HepG2 (cell line): ENCODE measurements around the gene AQP7. TPM values are rescaled to one million over a fixed set of nuclear protein-coding genes. Genes with fewer than 3 reads are reported as not detected.

Experiments used
- CENPX ChIP-seq: sonication (generic); formaldehyde crosslinking; IDR thresholded peaks from 2 replicates; pipeline ENCODE4 v1.9.0; 2021; ENCODE audit warnings: mild to moderate bottlenecking, missing genetic modification reagents, moderate library complexity
- CREB1 ChIP-seq, 2 experiments: fragments of 450-650 bp in 1 of 2; IDR thresholded peaks; 2 replicates each; pipeline ENCODE4 v1.6.1; 2016 to 2017; ENCODE audit warnings: control low read depth in 1 of 2, mild to moderate bottlenecking in 1 of 2, missing compliant biosample characterization in 1 of 2, missing genetic modification characterization in 1 of 2
- DNMT3B ChIP-seq: conservative IDR thresholded peaks from 2 replicates; pipeline ENCODE4 v1.6.1; 2016; ENCODE audit warnings: missing biosample characterization, control low read depth
- FOXC1 ChIP-seq: sonication (generic); formaldehyde crosslinking; IDR thresholded peaks from 2 replicates; pipeline ENCODE4 v1.8.0; 2022; ENCODE audit warnings: mild to moderate bottlenecking, missing genetic modification reagents, borderline replicate concordance
- HOXA3 ChIP-seq: sonication (generic); formaldehyde crosslinking; IDR thresholded peaks from 2 replicates; pipeline ENCODE4 v1.5.0; 2020; ENCODE audit warnings: missing genetic modification reagents
- KLF13 ChIP-seq: sonication (generic); formaldehyde crosslinking; IDR thresholded peaks from 2 replicates; pipeline ENCODE4 v1.4.0; 2020; ENCODE audit warnings: mild to moderate bottlenecking, missing genetic modification reagents
- MAFK ChIP-seq, 2 experiments: IDR thresholded peaks in 1 of 2; conservative IDR thresholded peaks in 1 of 2; 2 replicates each; pipeline ENCODE4 v1.6.1; 2011; ENCODE audit warnings: improper control_type of control experiment in 2 of 2, low read length in 2 of 2
- MATR3 ChIP-seq: sonication (generic); formaldehyde crosslinking; IDR thresholded peaks from 2 replicates; pipeline ENCODE4 v1.4.0; 2020; ENCODE audit warnings: missing genetic modification reagents
- MAZ ChIP-seq, 2 experiments: sonication (generic) in 1 of 2; formaldehyde crosslinking in 1 of 2; IDR thresholded peaks; 2 replicates each; pipeline versions ENCODE4 v1.5.0 to v1.6.1; 2012 to 2020; ENCODE audit warnings: low read depth in 2 of 2, mild to moderate bottlenecking in 2 of 2, borderline replicate concordance in 1 of 2, improper control_type of control experiment in 1 of 2, low read length in 1 of 2, missing genetic modification reagents in 1 of 2, moderate library complexity in 1 of 2
- MED13 ChIP-seq: sonication (generic); formaldehyde crosslinking; IDR thresholded peaks from 2 replicates; pipeline ENCODE4 v1.5.0; 2020; ENCODE audit warnings: missing genetic modification reagents
- MTA1 ChIP-seq: sonication (generic); formaldehyde crosslinking; IDR thresholded peaks from 2 replicates; pipeline ENCODE4 v1.4.0; 2020; ENCODE audit warnings: missing genetic modification reagents, mild to moderate bottlenecking, borderline replicate concordance
- NFKB2 ChIP-seq: sonication (generic); formaldehyde crosslinking; IDR thresholded peaks from 2 replicates; pipeline ENCODE4 v1.4.0; 2020; ENCODE audit warnings: missing genetic modification reagents, borderline replicate concordance
- RARG ChIP-seq: sonication (generic); formaldehyde crosslinking; IDR thresholded peaks from 2 replicates; pipeline ENCODE4 v1.4.0; 2020; ENCODE audit warnings: low read depth, mild to moderate bottlenecking, missing genetic modification reagents
- TCF12 ChIP-seq, 2 experiments: fragments of 450-650 bp in 1 of 2; sonication (generic) in 1 of 2; formaldehyde crosslinking in 1 of 2; IDR thresholded peaks; 2 replicates each; pipeline versions ENCODE4 v1.6.1 to v1.8.0; 2017 to 2022; ENCODE audit warnings: antibody characterized with exemption in 1 of 2, mild to moderate bottlenecking in 1 of 2, missing genetic modification reagents in 1 of 2, moderate library complexity in 1 of 2
- ZBTB34 ChIP-seq: sonication (generic); formaldehyde crosslinking; IDR thresholded peaks from 2 replicates; pipeline ENCODE4 v1.8.0; 2022; ENCODE audit warnings: mild to moderate bottlenecking, missing genetic modification reagents
- ZKSCAN5 ChIP-seq: sonication (generic); formaldehyde crosslinking; IDR thresholded peaks from 2 replicates; pipeline ENCODE4 v1.5.1; 2020; ENCODE audit warnings: mild to moderate bottlenecking, missing genetic modification reagents
- ZKSCAN8 ChIP-seq: IDR thresholded peaks from 2 replicates; pipeline ENCODE4 v1.6.1; 2016; ENCODE audit warnings: borderline replicate concordance, missing genetic modification reagents, missing compliant biosample characterization
- ZNF34 ChIP-seq: sonication (generic); formaldehyde crosslinking; IDR thresholded peaks from 2 replicates; pipeline ENCODE4 v1.4.0; 2020; ENCODE audit warnings: mild to moderate bottlenecking, missing genetic modification reagents, borderline replicate concordance
- ZNF512 ChIP-seq: sonication (generic); formaldehyde crosslinking; IDR thresholded peaks from 2 replicates; pipeline ENCODE4 v1.4.0; 2020; ENCODE audit warnings: mild to moderate bottlenecking, missing genetic modification reagents
- ZNF569 ChIP-seq: sonication (generic); formaldehyde crosslinking; IDR thresholded peaks from 2 replicates; pipeline ENCODE4 v1.5.0; 2020; ENCODE audit warnings: mild to moderate bottlenecking, missing genetic modification reagents, moderate library complexity, borderline replicate concordance
- ZNF792 ChIP-seq: IDR thresholded peaks from 2 replicates; pipeline ENCODE4 v1.6.1; 2016
- ZNF891 ChIP-seq: sonication (generic); formaldehyde crosslinking; IDR thresholded peaks from 2 replicates; pipeline ENCODE4 v1.5.0; 2020; ENCODE audit warnings: mild to moderate bottlenecking, missing genetic modification reagents
- ZSCAN29 ChIP-seq: sonication (generic); formaldehyde crosslinking; conservative IDR thresholded peaks from 2 replicates; pipeline ENCODE4 v1.4.0; 2020; ENCODE audit warnings: mild to moderate bottlenecking, missing genetic modification reagents
- polyA plus RNA-seq, 8 experiments: library from polyadenylated mRNA; depleted of rRNA in 3 of 8; stranded (reverse) in 7 of 8; unstranded in 1 of 8; fragments of >200 nt; fragmentation: Illumina TruSeq in 4 of 8; extraction: Trizol in 4 of 8; gene quantifications; 2 replicates each; pipeline versions ENCODE4 v1.2.1 to v1.2.3, GENCODE V29; 2011 to 2016; ENCODE audit warnings: low read depth in 4 of 8, missing spikeins in 1 of 8, mixed read lengths in 1 of 8; ENCODE audit not compliant: insufficient read depth in 1 of 8
- total RNA-seq, 5 experiments: library from RNA; depleted of rRNA; stranded (reverse); fragments of >200 nt; fragmentation: Illumina TruSeq; extraction: Trizol; gene quantifications; 2 replicates each; pipeline ENCODE4 v1.2.3, GENCODE V29; 2016; ENCODE audit warnings: low read depth in 1 of 5
- TF ChIP-seq, protein P1 (sequence below): sonication (generic); formaldehyde crosslinking; IDR thresholded peaks from 2 replicates; pipeline ENCODE4 v1.4.0; 2020; ENCODE audit warnings: mild to moderate bottlenecking, missing genetic modification reagents

AQP7 gene
- total and polyA plus RNA-seq, 2 of the 13 experiments (the other 11 are each of a cell fraction or from before 2014, with no cell fraction given): 1.9 to 2.1 TPM

- TF ChIP-seq ZKSCAN8 (no peak), ZBTB34 (CRISPR knock-in tag) (no peak), KLF13 (CRISPR knock-in tag) (no peak), RARG (CRISPR knock-in tag) (no peak), MAZ (IDR thresholded peaks at IDR 0.05; ENCODE audit: borderline replicate concordance, low read depth, low read length) (no peak), MAZ (CRISPR knock-in tag; IDR thresholded peaks at IDR 0.05; ENCODE audit: low read depth) (peak; percentile 61), MED13 (CRISPR knock-in tag) (no peak), TCF12 (IDR thresholded peaks at IDR 0.05) (no peak), TCF12 (CRISPR knock-in tag; IDR thresholded peaks at IDR 0.05) (no peak), MATR3 (CRISPR knock-in tag) (no peak), CENPX (no peak), ZNF891 (CRISPR knock-in tag) (no peak), ZKSCAN5 (CRISPR knock-in tag) (no peak), ZNF34 (CRISPR knock-in tag) (0 out of 2 replicates have a peak, but pooled peaks have one; percentile 61), HOXA3 (peak; percentile 7; the same call in 1 of the 2 replicates), ZNF792 (CRISPR knock-in tag) (no peak), DNMT3B (CRISPR knock-in tag) (0 out of 2 replicates have a peak, but pooled peaks have one; percentile 51), MAFK (conservative IDR thresholded peaks at IDR 0.05 in 1 of 2, IDR thresholded peaks at IDR 0.05 in 1 of 2; ENCODE audit: low read length in 2 of 2) (no peak), ZSCAN29 (CRISPR knock-in tag) (0 out of 2 replicates have a peak, but pooled peaks have one; percentile 58), MTA1 (CRISPR knock-in tag) (no peak), NFKB2 (CRISPR knock-in tag) (no peak), CREB1 (IDR thresholded peaks at IDR 0.05) (no peak), CREB1 (CRISPR knock-in tag; IDR thresholded peaks at IDR 0.05) (no peak), ZNF569 (CRISPR knock-in tag) (no peak), ZNF512 (no peak), FOXC1 (CRISPR knock-in tag) (no peak)
- TF ChIP-seq, protein P1, sequence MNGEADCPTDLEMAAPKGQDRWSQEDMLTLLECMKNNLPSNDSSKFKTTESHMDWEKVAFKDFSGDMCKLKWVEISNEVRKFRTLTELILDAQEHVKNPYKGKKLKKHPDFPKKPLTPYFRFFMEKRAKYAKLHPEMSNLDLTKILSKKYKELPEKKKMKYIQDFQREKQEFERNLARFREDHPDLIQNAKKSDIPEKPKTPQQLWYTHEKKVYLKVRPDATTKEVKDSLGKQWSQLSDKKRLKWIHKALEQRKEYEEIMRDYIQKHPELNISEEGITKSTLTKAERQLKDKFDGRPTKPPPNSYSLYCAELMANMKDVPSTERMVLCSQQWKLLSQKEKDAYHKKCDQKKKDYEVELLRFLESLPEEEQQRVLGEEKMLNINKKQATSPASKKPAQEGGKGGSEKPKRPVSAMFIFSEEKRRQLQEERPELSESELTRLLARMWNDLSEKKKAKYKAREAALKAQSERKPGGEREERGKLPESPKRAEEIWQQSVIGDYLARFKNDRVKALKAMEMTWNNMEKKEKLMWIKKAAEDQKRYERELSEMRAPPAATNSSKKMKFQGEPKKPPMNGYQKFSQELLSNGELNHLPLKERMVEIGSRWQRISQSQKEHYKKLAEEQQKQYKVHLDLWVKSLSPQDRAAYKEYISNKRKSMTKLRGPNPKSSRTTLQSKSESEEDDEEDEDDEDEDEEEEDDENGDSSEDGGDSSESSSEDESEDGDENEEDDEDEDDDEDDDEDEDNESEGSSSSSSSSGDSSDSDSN: peak; percentile 42; the same call in 1 of the 2 replicates
These were observed 44.8 kb upstream of the AQP7 start, which contains the start of gene AQP3 (continued) for GRCh38 chr9:33446946-33447798.
